Retinal pigment epithelial cell (primary cell): ENCODE results near the gene SPG7.

Source experiments
- DNase-seq: peaks from one replicate; pipeline ENCODE4 v3.0.0-alpha.2; 2010; ENCODE audit warnings: low read depth
- H3K4me3 ChIP-seq: 2 replicates; pipeline ENCODE4 v1.5.1; 2011; ENCODE audit warnings: mild to moderate bottlenecking, low read length, control low read depth, moderate library complexity
- CTCF ChIP-seq: conservative IDR thresholded peaks from 2 replicates; pipeline ENCODE4 v1.5.1; 2011; ENCODE audit warnings: low read depth, low read length, control low read depth, inconsistent platforms

The SPG7 gene

GRCh38 chr16:89495121-89495520 is 13.1 kb upstream of the SPG7 start:
- TF ChIP-seq CTCF: no peak
- no peak for DNase-seq
- H3K4me3 ChIP-seq: no peak overlapping the region

- H3K4me3 ChIP-seq: no peak overlapping the region
- TF ChIP-seq CTCF: no peak
- DNase-seq: no peak
These were observed 9.4 kb upstream of the SPG7 start for GRCh38 chr16:89498839-89499238.

GRCh38 chr16:89499767-89500166 is 8.4 kb upstream of the SPG7 start:
- DNase-seq: no peak
- TF ChIP-seq CTCF: no peak
- H3K4me3 ChIP-seq: no peak overlapping the region

GRCh38 chr16:89502081-89502843 is 5.9 kb upstream of the SPG7 start:
- peak; percentile 50 for DNase-seq
- no peak overlapping the region for H3K4me3 ChIP-seq
- TF ChIP-seq CTCF: no peak

- DNase-seq: no peak
- TF ChIP-seq CTCF: no peak
- H3K4me3 ChIP-seq: no peak overlapping the region
These were observed 4.1 kb upstream of the SPG7 start for GRCh38 chr16:89504091-89504490.

GRCh38 chr16:89505204-89506112 is 2.7 kb upstream of the SPG7 start:
- no peak for TF ChIP-seq CTCF
- no peak overlapping the region for H3K4me3 ChIP-seq

More at GRCh38 chr16:89505204-89506112, 2.7 kb upstream of the SPG7 start:
- peak; percentile 79 for DNase-seq
